ENCODE data around the gene ARSG. TPM values are rescaled to one million over a fixed set of nuclear protein-coding genes. Genes with fewer than 3 reads are reported as not detected.

Gene ARSG
- total and polyA plus RNA-seq, 2 of the 13 experiments (the other 11 are each of a cell fraction or from before 2014, with no cell fraction given): 3.7 to 15.2 TPM

DNA sequence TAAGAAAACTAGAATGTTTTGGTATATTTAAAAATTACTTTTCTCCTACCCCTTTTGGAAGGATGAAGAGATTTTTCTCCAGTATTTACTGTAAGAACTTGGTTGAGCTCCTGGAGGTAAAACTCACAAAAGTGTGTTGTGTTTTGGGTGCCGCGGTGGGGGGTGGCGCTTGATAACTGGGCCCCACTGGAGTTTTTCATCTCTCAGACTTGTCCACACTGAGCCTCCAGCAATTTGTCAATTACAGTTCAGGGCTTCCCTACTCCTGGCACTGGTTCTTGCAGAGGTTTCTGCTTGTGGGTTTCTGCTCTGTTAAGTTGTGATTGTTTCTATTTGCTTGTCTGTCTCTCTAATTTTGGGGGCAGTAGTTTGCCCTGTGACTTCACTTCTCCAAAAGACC is 126.0 kb downstream of the ARSG start (continued):
- TF ChIP-seq TARDBP (CRISPR knock-in tag; IDR thresholded peaks at IDR 0.05) (no peak), DNMT1 (CRISPR knock-in tag; IDR thresholded peaks at IDR 0.05) (no peak), NFE2 (CRISPR knock-in tag; IDR thresholded peaks at IDR 0.05) (no peak)

DNA sequence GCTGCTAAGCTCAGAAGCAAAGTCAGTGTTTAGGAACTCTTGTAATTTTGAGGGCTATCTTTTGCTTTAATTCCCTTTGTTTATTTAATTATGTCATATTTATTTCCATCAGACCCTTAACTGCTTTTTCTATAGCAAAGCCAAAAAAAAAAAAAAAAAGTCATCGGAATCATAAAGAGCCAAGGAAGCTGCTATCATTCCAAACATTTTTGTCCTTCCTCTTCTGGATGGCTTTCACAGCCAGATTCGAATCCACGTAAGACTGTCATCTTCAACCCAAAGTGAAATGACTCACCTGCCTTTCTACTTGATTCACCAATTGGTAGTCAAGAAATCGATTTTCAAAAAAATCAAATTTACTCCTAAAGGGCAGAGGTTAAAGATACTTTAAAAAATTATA is 127.6 kb downstream of the ARSG start:
- DNase-seq (ENCODE audit: low spot score): no peak
- BruUV-seq (replicated peaks): no TSS peak
- Histone ChIP-seq H3K4me2 (ENCODE audit: low read depth, low read length) (no peak overlapping the region), H2AFZ (ENCODE audit: low read length) (no peak overlapping the region), H3K9ac (ENCODE audit: insufficient read depth, low read depth, low read length) (no peak overlapping the region), H3K4me1 (ENCODE audit: insufficient read depth, low read length) (peaks cover 15% of the 10 kb centered on the region), H3K27ac (ENCODE audit: extremely low read length, insufficient read depth, low read length) (no peak overlapping the region), H3K36me3 (replicated peaks in 1 of 2; ENCODE audit: control insufficient read depth in 1 of 2, insufficient read depth in 2 of 2, low read length in 2 of 2) (peaks cover 11 to 14% of the 10 kb centered on the region in 2 experiments), H3K79me2 (ENCODE audit: insufficient read depth, low read length) (no peaks in the 10 kb centered on the region), H4K20me1 (ENCODE audit: insufficient read depth, low read length) (no peaks in the 10 kb centered on the region), H3K27me3 (ENCODE audit: control insufficient read depth in 1 of 2, insufficient read depth in 2 of 2, low read length in 2 of 2) (no peaks in the 10 kb centered on the region), H3K9me3 (ENCODE audit: low read length) (no peaks in the 10 kb centered on the region), H3K4me3 (replicated peaks in 1 of 3; ENCODE audit: insufficient read depth in 1 of 3, low read depth in 2 of 3, low read length in 3 of 3) (no peak overlapping the region)
- intact Hi-C loops (cut with micrococcal nuclease; ENCODE audit: unreplicated experiment): no loop called here
- 97% methylated on average over 4 of the region's 4 CpGs for WGBS (ENCODE audit: low lambda C conversion rate)
- TF ChIP-seq HNF4G (IDR thresholded peaks at IDR 0.05; ENCODE audit: borderline replicate concordance, low read depth, low read length) (no peak), HNF4G (CRISPR knock-in tag; IDR thresholded peaks at IDR 0.05; ENCODE audit: borderline replicate concordance, low read depth) (no peak), ZNF792 (CRISPR knock-in tag; IDR thresholded peaks at IDR 0.05) (no peak), SMAD1 (CRISPR knock-in tag; IDR thresholded peaks at IDR 0.05; ENCODE audit: borderline replicate concordance, low read depth) (no peak), KMT2B (CRISPR knock-in tag; IDR thresholded peaks at IDR 0.05) (no peak), AKAP8 (CRISPR knock-in tag; IDR thresholded peaks at IDR 0.05) (no peak)
- FAIRE-seq: no peak
- CTCF ChIA-PET (ENCODE audit: low intra/inter-chr PET ratio, low total read pairs): no interaction called here
- POLR2A ChIA-PET: no interaction called here
- no peak for ATAC-seq
- in situ Hi-C loops (cut with HindIII; ENCODE audit: extremely low pct_ligation_motif_present, low pct_unique_long_range_greater_than_20kb): no loop called here

DNA sequence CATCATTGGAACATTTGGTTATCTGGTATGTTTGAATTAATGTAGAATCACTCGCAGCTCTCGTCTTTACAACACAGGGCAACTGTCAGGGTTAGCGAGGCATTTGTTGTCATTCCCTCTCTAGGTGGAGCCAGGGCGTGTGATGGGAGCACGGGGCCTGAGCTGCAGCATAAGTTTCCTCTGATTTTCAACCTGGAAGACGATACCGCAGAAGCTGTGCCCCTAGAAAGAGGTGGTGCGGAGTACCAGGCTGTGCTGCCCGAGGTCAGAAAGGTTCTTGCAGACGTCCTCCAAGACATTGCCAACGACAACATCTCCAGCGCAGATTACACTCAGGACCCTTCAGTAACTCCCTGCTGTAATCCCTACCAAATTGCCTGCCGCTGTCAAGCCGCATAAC is 128.8 kb downstream of the ARSG start:
- ChIA-PET CTCF (ENCODE audit: low intra/inter-chr PET ratio, low total read pairs) (no interaction called here), POLR2A (no interaction called here)
- H3K9ac ChIP-seq (ENCODE audit: insufficient read depth, low read depth, low read length): no peak overlapping the region
- intact Hi-C loops (cut with micrococcal nuclease; ENCODE audit: unreplicated experiment): no loop called here
- no peak overlapping the region for H3K27ac ChIP-seq (ENCODE audit: extremely low read length, insufficient read depth, low read length)
- WGBS (ENCODE audit: low lambda C conversion rate): 93% methylated on average over 14 of the region's 14 CpGs
- H3K4me1 ChIP-seq (ENCODE audit: insufficient read depth, low read length): peaks cover 3% of the 10 kb centered on the region
- ATAC-seq: no peak
- H2AFZ ChIP-seq (ENCODE audit: low read length): no peak overlapping the region
- in situ Hi-C loops (cut with HindIII; ENCODE audit: extremely low pct_ligation_motif_present, low pct_unique_long_range_greater_than_20kb): no loop called here
- FAIRE-seq: no peak
- no peaks in the 10 kb centered on the region for H3K9me3 ChIP-seq (ENCODE audit: low read length)
- no TSS peak for BruUV-seq (replicated peaks)
- no peaks in the 10 kb centered on the region for H3K79me2 ChIP-seq (ENCODE audit: insufficient read depth, low read length)
- peaks cover 12 to 14% of the 10 kb centered on the region in 2 experiments for H3K36me3 ChIP-seq (replicated peaks in 1 of 2; ENCODE audit: control insufficient read depth in 1 of 2, insufficient read depth in 2 of 2, low read length in 2 of 2)
- no peak for DNase-seq (ENCODE audit: low spot score)
- H3K27me3 ChIP-seq (ENCODE audit: control insufficient read depth in 1 of 2, insufficient read depth in 2 of 2, low read length in 2 of 2): no peaks in the 10 kb centered on the region
- H4K20me1 ChIP-seq (ENCODE audit: insufficient read depth, low read length): no peaks in the 10 kb centered on the region
- H3K4me2 ChIP-seq (ENCODE audit: low read depth, low read length): no peak overlapping the region
- no peak overlapping the region for H3K4me3 ChIP-seq (replicated peaks in 1 of 3; ENCODE audit: insufficient read depth in 1 of 3, low read depth in 2 of 3, low read length in 3 of 3)
- no peak for TF ChIP-seq SP2 (CRISPR knock-in tag; IDR thresholded peaks at IDR 0.05)
- no peak for TF ChIP-seq ASH2L (IDR thresholded peaks at IDR 0.05; ENCODE audit: insufficient read length, low read depth, low read length)
- no peak for TF ChIP-seq ESRRA (CRISPR knock-in tag; IDR thresholded peaks at IDR 0.05; ENCODE audit: low read depth)
- TF ChIP-seq, protein P1, sequence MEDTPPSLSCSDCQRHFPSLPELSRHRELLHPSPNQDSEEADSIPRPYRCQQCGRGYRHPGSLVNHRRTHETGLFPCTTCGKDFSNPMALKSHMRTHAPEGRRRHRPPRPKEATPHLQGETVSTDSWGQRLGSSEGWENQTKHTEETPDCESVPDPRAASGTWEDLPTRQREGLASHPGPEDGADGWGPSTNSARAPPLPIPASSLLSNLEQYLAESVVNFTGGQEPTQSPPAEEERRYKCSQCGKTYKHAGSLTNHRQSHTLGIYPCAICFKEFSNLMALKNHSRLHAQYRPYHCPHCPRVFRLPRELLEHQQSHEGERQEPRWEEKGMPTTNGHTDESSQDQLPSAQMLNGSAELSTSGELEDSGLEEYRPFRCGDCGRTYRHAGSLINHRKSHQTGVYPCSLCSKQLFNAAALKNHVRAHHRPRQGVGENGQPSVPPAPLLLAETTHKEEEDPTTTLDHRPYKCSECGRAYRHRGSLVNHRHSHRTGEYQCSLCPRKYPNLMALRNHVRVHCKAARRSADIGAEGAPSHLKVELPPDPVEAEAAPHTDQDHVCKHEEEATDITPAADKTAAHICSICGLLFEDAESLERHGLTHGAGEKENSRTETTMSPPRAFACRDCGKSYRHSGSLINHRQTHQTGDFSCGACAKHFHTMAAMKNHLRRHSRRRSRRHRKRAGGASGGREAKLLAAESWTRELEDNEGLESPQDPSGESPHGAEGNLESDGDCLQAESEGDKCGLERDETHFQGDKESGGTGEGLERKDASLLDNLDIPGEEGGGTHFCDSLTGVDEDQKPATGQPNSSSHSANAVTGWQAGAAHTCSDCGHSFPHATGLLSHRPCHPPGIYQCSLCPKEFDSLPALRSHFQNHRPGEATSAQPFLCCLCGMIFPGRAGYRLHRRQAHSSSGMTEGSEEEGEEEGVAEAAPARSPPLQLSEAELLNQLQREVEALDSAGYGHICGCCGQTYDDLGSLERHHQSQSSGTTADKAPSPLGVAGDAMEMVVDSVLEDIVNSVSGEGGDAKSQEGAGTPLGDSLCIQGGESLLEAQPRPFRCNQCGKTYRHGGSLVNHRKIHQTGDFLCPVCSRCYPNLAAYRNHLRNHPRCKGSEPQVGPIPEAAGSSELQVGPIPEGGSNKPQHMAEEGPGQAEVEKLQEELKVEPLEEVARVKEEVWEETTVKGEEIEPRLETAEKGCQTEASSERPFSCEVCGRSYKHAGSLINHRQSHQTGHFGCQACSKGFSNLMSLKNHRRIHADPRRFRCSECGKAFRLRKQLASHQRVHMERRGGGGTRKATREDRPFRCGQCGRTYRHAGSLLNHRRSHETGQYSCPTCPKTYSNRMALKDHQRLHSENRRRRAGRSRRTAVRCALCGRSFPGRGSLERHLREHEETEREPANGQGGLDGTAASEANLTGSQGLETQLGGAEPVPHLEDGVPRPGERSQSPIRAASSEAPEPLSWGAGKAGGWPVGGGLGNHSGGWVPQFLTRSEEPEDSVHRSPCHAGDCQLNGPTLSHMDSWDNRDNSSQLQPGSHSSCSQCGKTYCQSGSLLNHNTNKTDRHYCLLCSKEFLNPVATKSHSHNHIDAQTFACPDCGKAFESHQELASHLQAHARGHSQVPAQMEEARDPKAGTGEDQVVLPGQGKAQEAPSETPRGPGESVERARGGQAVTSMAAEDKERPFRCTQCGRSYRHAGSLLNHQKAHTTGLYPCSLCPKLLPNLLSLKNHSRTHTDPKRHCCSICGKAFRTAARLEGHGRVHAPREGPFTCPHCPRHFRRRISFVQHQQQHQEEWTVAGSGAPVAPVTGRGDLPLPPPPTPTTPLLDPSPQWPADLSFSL (CRISPR knock-in tag; IDR thresholded peaks at IDR 0.05): no peak
